SK-N-MC (cell line): ENCODE results near the gene PCDH12.

Experiments
- DNase-seq: peaks from one replicate; pipeline ENCODE4 v3.0.0-alpha.2; 2011; ENCODE audit warnings: low read depth, low spot score
- H3K27ac ChIP-seq: fragments of 200-600 bp; sonication (generic); 2 replicates; pipeline ENCODE4 v1.5.1; 2016; ENCODE audit warnings: mixed run types
- H3K36me3 ChIP-seq: fragments of 200-600 bp; sonication (generic); 2 replicates; pipeline ENCODE4 v1.6.1; 2017; ENCODE audit warnings: antibody characterized with exemption, low read length, mixed read lengths; ENCODE audit not compliant: insufficient read depth
- H3K4me3 ChIP-seq: fragments of 200-600 bp; sonication (generic); 2 replicates; pipeline ENCODE4 v1.5.1; 2016
- H3K9ac ChIP-seq: fragments of 200-600 bp; sonication (generic); 2 replicates; pipeline ENCODE4 v1.8.0; 2017; ENCODE audit warnings: mixed run types, mixed read lengths; ENCODE audit not compliant: insufficient read length
- H3K9me3 ChIP-seq: fragments of 200-600 bp; sonication (generic); 2 replicates; pipeline ENCODE4 v1.6.1; 2017; ENCODE audit warnings: low read depth, mild to moderate bottlenecking, antibody characterized with exemption, low read length, moderate library complexity, mixed read lengths
- EZH2 ChIP-seq: fragments of 200-600 bp; sonication (generic); IDR thresholded peaks from one replicate; pipeline ENCODE4 v1.6.1; 2017; ENCODE audit warnings: antibody characterized with exemption
- FOXP2 ChIP-seq: optimal IDR thresholded peaks from 2 replicates; pipeline ENCODE3; 2011; ENCODE audit warnings: mild to moderate bottlenecking, moderate library complexity; ENCODE audit not compliant: insufficient read depth; ENCODE audit errors: extremely low read length, control extremely low read depth
- POLR2AphosphoS5 ChIP-seq: IDR thresholded peaks from 2 replicates; pipeline ENCODE4 v1.6.1; 2012; ENCODE audit warnings: mild to moderate bottlenecking, low read depth, low read length, borderline replicate concordance

PCDH12 gene

DNA sequence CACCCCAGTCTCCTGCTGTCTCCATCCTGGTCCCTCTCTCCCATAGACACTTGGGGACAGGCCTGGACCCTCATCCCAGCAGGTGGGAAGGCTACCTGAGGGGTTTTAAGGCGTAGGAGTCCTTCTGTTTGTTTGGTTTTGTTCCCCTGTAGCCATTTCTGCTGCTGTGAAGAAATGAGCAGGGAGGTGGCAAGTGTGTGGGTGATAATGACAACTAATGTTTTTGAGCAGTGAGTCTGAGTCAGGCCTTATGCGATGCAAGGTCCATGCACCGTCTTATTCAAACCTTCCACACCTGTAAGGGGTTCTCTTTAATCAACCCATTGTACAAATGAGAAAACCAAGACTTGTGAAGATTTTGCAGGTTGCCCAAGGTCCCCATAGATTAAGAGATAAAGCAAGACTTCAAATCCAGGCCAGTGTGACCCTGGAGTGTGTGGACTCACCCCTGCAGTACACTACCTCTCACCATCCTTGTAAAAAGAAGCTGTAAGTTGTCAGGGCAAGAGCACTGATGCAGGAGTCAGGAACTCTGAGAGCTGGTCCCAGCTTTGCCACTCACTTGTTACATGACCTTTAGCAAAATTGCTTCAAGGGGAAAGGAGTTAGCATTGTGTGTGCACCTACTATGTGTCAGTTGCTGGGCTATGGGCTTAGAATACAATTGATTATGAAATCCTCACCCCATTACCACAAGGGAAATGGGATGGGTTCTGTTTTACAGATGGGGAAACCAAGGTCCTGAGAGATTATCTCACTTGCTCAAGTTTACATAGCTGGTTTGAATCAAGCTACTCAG lies 7.6 kb downstream of the PCDH12 start:
- H3K27ac ChIP-seq: no peak overlapping the region
- no peaks in the 10 kb centered on the region for H3K9me3 ChIP-seq
- no peak for DNase-seq
- no peak overlapping the region for H3K4me3 ChIP-seq
- TF ChIP-seq POLR2AphosphoS5: no peak
- TF ChIP-seq EZH2: no peak
- TF ChIP-seq FOXP2: no peak
- H3K9ac ChIP-seq: no peak overlapping the region
- H3K36me3 ChIP-seq: no peaks in the 10 kb centered on the region

DNA sequence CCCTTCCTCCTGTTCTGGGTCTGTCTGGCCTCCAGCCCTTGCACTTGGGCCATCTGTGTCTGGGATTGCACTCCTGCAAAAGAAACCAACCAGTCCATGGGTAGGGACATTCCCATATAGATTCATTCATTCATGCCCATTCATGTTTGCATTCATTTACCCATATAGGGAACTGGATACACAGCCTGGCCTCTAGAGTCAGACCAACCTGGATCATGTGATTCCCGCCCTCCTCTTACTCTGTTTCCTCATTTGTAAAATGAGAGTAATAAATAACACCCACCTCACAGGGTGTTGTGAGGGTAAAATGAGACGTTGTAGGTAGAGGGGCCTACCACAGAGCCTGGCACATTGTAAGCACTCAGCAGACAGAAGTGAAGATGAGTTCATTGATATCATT lies 8.5 kb downstream of the PCDH12 start:
- TF ChIP-seq EZH2 (no peak), FOXP2 (no peak), POLR2AphosphoS5 (no peak)
- no peaks in the 10 kb centered on the region for H3K9me3 ChIP-seq
- no peak overlapping the region for H3K9ac ChIP-seq
- no peaks in the 10 kb centered on the region for H3K36me3 ChIP-seq
- no peak overlapping the region for H3K27ac ChIP-seq
- no peak overlapping the region for H3K4me3 ChIP-seq
- no peak for DNase-seq

DNA sequence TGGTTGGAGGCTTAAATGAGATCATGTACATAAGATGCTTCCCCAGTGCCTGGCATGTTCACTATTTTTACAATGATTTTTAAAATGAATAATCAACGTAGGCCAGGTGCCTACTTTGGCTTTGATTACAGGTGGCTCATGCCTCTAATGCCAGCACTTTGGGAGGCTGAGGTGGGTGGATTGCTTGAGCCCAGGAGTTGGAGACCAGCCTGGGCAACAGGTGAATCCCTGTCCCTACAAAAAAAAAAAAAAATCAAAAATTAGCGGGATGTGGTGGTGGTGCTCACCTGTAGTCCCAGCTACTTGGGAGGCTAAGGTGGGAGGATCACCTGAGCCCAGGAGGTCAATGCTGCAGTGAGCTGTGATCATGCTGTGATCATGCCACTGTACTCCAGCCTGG lies 9.2 kb downstream of the PCDH12 start:
- TF ChIP-seq POLR2AphosphoS5: no peak
- no peak for TF ChIP-seq EZH2
- TF ChIP-seq FOXP2: no peak
- no peak overlapping the region for H3K4me3 ChIP-seq
- H3K9ac ChIP-seq: no peak overlapping the region
- no peak for DNase-seq
- no peak overlapping the region for H3K27ac ChIP-seq
- H3K9me3 ChIP-seq: no peaks in the 10 kb centered on the region
- H3K36me3 ChIP-seq: no peaks in the 10 kb centered on the region

DNA sequence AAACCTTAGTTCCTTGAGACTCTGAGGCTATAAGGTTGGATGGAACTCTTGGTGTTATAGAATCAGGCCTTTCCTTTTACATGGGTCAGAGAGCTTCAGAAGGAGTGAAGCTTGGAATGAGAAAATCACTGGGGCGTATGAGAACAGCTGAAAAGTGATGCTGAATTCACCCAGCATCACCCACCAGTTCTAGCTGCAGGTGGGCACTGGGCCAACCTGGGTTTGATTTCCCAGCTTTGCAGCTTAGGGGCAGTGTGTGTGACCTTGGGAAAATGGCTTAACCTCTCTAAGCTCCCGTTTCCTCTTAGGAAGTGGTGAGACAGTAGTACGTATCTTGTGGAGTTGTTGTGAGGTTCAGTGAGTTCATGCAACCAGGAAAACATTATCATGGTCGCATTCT lies 10.7 kb downstream of the PCDH12 start:
- Histone ChIP-seq H3K36me3 (no peaks in the 10 kb centered on the region), H3K9ac (no peak overlapping the region), H3K27ac (no peak overlapping the region), H3K4me3 (no peak overlapping the region), H3K9me3 (no peaks in the 10 kb centered on the region)
- no peak for TF ChIP-seq EZH2
- DNase-seq: no peak

DNA sequence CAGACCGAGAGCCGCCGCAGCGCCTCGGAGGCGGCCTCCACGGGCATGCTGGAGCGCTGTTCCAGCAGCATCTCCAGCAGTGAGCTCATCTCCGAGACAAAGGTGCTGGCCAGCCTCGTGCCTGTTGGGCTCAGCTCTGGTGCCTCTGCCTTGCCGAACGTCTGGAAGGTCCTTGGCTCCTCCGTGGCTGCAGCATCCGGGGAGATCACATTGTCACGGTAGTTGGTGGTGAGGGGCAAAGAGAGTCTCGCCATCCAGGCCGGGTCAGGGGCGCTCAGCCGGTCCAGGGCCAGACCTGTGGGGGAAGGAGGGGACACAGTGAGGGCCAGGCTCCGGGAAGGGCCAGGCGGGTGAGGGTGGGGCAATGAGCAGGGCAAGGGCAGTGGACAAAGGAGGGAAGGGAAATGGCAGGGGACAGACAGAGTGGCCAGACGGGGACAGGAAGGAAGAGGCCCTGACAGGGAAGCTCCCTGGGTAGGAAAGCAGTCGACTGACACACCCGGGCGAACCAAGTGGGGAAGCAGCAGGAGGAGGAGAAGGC lies 12.4 kb downstream of the PCDH12 start:
- no peak for DNase-seq
- Histone ChIP-seq H3K9ac (no peak overlapping the region), H3K4me3 (no peak overlapping the region), H3K36me3 (no peaks in the 10 kb centered on the region), H3K27ac (no peak overlapping the region), H3K9me3 (no peaks in the 10 kb centered on the region)
- TF ChIP-seq POLR2AphosphoS5 (no peak), FOXP2 (no peak), EZH2 (no peak)

DNA sequence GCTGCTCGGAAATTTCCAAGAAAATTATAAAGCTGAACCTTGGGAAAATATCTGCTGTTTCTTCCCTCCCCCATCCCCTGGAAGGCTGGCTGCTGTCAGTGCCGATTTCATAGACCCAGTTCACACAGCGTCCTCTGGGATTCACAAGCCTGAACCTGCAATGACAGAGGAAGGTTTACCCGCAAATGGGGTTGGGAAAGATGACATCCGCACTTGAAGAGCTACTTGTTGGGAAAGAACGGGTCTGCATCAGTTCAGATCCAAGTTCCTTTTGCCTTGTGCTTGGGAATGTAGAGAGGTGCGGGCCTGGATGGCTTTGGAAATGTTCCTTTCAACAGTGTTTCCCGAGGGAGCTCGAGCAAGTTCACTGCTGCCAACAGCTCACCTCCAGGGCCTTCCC lies 13.9 kb downstream of the PCDH12 start:
- no peak for DNase-seq
- Histone ChIP-seq H3K27ac (no peak overlapping the region), H3K9me3 (no peaks in the 10 kb centered on the region), H3K36me3 (no peaks in the 10 kb centered on the region), H3K4me3 (no peak overlapping the region), H3K9ac (no peak overlapping the region)
- TF ChIP-seq EZH2: no peak
- no peak for TF ChIP-seq FOXP2
- TF ChIP-seq POLR2AphosphoS5: no peak

DNA sequence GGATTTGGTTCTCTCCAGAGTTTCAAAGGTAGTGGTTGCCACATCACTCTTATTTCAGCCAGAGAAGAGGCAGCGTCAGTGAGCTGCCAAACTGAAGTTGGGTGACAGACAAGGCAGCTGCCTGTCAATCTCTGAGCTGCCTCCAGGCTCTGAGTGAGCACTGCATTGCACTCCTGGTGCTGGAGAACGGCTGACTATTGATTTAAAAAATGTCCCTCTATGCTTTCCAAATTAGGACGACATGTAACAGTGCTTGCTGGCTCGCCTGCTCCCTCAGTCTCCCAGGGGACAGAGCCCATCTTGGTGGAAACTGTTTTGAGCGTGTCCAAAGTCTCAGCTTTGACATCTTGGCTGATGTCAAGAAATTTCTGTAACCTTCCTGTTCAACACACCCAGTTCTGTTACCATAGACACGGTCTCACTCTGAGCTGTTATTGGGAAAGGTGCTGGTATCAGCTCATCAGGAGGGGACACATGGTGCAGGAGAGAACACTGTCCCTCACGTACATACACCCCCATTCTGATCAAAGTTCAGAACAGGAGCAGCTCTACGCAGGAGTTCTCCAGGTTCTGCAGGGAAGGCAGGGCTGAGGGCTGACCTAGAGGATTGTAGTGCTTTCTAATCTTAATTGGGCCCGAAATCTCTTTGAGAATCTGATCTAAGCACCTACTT lies 15.7 kb downstream of the PCDH12 start:
- TF ChIP-seq POLR2AphosphoS5: no peak
- no peak for TF ChIP-seq EZH2
- no peak for TF ChIP-seq FOXP2
- Histone ChIP-seq H3K9ac (no peak overlapping the region), H3K27ac (no peak overlapping the region), H3K4me3 (no peak overlapping the region), H3K36me3 (peaks cover 7% of the 10 kb centered on the region; the same call in 1 of the 2 replicates), H3K9me3 (no peaks in the 10 kb centered on the region)
- DNase-seq: no peak

DNA sequence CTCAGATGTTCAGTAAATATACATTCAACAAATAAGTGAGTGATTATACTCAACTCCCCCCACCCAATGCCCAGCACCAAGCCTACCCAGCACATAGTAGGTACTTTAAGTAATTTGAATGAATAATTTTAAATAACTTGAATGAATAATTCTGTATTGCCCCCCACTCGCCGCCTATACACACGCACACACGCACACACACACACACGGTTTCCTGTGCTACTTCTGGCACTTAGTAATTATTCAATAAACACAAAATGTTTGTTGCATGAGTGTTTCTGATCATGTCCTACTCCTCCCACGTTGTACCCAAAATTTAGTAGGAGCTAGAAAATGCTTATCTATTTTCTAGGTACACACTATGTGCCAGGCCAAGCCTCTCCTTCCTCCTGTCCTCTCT lies 16.2 kb downstream of the PCDH12 start:
- no peak for DNase-seq
- Histone ChIP-seq H3K36me3 (peaks cover 11% of the 10 kb centered on the region; the same call in 1 of the 2 replicates), H3K4me3 (no peak overlapping the region), H3K9me3 (no peaks in the 10 kb centered on the region), H3K27ac (no peak overlapping the region), H3K9ac (no peak overlapping the region)
- TF ChIP-seq FOXP2 (no peak), EZH2 (no peak), POLR2AphosphoS5 (no peak)
